Activated T-helper 17 cell treated with anti-CD3 and anti-CD28 coated beads, Interleukin-2, amount 50 U/mL, for 72 hours (primary cell): Measurements from ENCODE around the gene MED14. TPM values are rescaled to one million over a fixed set of nuclear protein-coding genes. Genes with fewer than 3 reads are reported as not detected.
A peak's percentile ranks its signal among the peaks of the same experiment; 100 is the strongest.
"Not testable (repeated sequence)": the region's sequence is repeated elsewhere in the genome, so short reads cannot be mapped to it uniquely, and the experiment has no call there.

Source experiments
- ATAC-seq: fragments of 150-1000 bp; cut with Tn5 transposase; replicated peaks from 2 replicates; pipeline ENCODE4 v1.10.0; 2021; ENCODE audit warnings: mild to moderate bottlenecking, moderate library complexity
- H3K27ac Mint-ChIP-seq: one replicate; pipeline ENCODE4 v1.8.0; 2022; ENCODE audit warnings: mixed read lengths
- H3K27me3 Mint-ChIP-seq: one replicate; pipeline ENCODE4 v1.8.0; 2022; ENCODE audit warnings: mixed read lengths
- H3K36me3 Mint-ChIP-seq: one replicate; pipeline ENCODE4 v1.8.0; 2022; ENCODE audit warnings: low read depth, mild to moderate bottlenecking, mixed read lengths
- H3K4me1 Mint-ChIP-seq: one replicate; pipeline ENCODE4 v1.8.0; 2022; ENCODE audit warnings: mixed read lengths
- H3K4me3 Mint-ChIP-seq: one replicate; pipeline ENCODE4 v1.8.0; 2022; ENCODE audit warnings: mild to moderate bottlenecking, mixed read lengths
- H3K9me3 Mint-ChIP-seq: one replicate; pipeline ENCODE4 v1.8.0; 2022; ENCODE audit warnings: mixed read lengths
- total RNA-seq, 2 donors: library from RNA; stranded (reverse); gene quantifications; one replicate each; pipeline ENCODE4 v1.2.3, GENCODE V29; 2022

The MED14 gene
- 10 to 100 TPM; 39.4 to 41.8 TPM for total RNA-seq

DNA sequence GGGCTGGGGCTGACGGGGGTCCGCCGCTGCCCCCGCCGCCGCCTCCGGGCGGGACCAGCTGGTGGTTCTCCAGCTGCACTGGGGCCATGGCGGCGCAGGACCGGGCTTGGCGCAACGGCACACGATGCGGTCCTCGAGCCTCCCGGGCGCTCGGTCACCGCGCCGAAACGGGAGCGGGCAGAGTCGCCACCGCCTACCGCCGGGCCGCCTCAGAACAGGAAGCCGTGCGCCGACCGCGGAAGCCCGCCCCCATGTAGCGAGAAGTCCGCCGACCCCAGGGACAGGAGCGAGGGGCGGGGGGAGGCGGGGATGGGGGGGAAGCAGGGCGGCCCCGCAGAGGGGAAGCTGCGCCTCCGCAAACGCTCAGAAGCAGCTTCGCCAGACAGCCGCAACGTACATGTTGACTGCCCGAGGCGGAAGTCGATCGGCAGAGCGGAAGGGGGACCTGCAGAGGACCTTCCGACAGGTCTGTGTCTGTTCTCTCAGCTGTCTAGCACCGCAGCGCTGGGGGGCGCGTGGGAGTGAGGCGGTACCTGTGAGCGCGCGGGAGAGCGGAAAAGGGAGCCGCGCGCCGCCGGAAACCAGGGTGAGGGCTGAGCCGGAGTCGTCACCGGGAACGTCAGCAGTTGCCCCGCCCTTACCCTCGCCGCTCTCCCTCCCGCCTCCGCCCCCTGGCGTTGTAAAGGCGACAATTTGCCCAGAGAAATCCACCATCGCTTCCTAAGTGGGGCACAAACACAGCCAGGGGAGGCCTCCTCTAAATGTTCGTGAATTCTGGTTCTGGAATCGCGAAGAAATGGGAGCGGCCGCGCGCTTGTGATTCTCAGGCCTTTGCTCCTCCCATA lies at the start of gene MED14:
Gene MED14, minus strand, starts transcription at position 218 of the 845 bp plus-strand sequence. Its CDS starts 130 bp downstream, at position 88.
- Mint-ChIP-seq H3K27me3 (no peaks in the 10 kb centered on the region), H3K4me3 (peak within 1 kb of the TSS; percentile 86), H3K36me3 (peaks cover 16% of the 10 kb centered on the region), H3K4me1 (peaks cover 19% of the 10 kb centered on the region), H3K27ac (peak within 1 kb of the TSS; percentile 91), H3K9me3 (no peaks in the 10 kb centered on the region)
- peak; percentile 92 for ATAC-seq

DNA sequence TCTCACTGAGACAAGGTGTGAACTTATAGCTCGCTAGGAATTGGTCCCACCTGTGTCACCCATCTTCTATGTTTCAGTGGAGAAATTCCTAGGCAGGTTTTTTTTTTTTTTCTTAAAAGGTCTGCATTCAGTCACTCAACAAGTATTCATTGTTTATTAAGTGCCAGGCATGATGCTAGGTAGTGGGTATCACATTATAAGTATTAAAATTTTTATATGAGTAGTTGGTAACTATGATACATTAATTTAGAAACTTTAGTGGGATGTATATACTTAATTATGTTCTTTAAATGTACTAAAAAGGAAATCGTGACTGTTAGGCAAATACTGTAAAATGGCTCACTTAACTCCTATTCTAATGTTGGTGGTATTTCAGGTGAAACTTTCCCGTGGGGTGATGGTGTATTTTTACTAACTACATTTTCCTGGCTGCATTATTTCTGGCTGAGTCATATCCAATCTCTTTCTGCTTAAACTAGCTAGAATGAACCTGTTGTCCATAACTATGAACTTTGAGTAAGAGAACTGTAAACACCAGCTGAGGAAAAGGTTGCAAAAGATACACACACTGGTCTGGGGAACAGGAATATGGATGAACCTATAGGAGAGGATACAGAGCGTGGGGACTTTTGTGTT lies 49.3 kb upstream of the MED14 start:
- peak; percentile 79 for ATAC-seq
- H3K4me1 Mint-ChIP-seq = no peaks in the 10 kb centered on the region
- H3K36me3 Mint-ChIP-seq = no peaks in the 10 kb centered on the region
- no peaks in the 10 kb centered on the region for H3K9me3 Mint-ChIP-seq
- H3K27me3 Mint-ChIP-seq = no peaks in the 10 kb centered on the region
- H3K27ac Mint-ChIP-seq = no peak overlapping the region
- peak overlapping the region; percentile 12 for H3K4me3 Mint-ChIP-seq

DNA sequence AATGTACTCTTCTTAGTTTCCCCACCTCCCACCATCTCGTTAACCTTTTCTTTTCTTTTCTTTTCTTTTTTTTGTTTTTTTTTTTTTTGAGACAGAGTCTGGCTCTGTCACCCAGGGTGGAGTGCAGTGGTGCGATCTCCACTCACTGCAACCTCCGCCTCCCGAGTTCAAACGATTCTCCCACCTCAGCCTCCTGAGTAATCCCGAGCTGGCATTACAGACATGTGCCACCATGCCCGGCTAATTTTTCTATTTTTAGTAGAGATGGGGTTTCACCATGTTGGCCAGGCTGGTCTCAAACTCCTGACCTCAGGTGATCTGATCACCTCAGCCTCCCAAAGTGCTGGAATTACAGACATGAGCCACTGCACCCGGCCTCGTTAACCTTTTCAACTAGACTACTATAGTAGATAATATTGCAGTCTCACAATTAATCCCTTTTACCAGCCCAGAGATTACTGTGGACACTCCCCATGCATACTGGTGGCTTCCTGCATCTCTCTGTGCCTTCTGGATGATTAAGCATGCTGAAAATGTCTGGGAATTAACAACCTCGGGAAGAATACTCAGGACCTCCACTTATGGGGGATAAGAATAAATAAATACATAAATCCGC lies 47.4 kb upstream of the MED14 start:
- not testable (repeated sequence) for H3K27me3 Mint-ChIP-seq, H3K36me3 Mint-ChIP-seq, ATAC-seq, H3K27ac Mint-ChIP-seq, H3K9me3 Mint-ChIP-seq, H3K4me3 Mint-ChIP-seq, H3K4me1 Mint-ChIP-seq

DNA sequence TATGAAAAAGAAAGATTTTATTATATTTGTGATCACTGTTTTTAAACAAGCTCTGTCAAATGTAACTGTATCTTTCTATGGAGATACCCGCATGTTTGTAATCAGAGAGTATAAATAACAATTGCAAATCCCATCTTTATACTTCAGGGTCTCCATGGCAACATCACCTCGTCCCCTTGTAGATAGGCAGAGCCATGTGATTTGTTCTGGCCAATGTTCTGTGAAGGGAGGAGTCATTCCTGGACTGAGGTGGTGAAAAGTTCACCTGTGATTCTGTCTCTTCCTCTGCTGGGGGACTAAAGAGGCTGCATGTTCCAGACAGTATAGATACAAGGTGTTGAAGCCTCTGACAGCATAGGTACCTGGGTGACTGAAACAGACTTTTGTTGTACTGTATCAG lies 45.6 kb upstream of the MED14 start:
- H3K9me3 Mint-ChIP-seq = no peaks in the 10 kb centered on the region
- no peaks in the 10 kb centered on the region for H3K36me3 Mint-ChIP-seq

DNA sequence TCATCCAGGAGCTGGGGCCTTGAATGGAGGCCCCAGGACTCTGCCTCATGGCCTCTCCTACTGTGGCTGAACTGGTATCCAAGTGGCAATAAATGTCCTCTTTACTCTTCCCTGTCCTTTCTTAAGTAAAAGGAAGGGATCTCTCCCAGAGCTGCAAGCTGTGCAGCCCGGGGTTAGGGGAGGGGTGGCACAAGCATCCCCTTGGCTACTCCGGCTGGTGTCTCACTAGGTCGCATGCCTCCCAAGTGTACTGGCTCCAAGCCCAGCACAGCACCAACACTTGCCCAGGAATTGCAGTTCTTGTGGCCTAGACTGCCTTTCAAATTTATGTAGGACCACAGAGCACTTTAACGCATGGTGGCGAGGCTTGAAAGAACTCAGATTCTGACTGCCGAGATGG lies 44.7 kb upstream of the MED14 start:
- Mint-ChIP-seq H3K9me3 (no peaks in the 10 kb centered on the region), H3K27me3 (no peaks in the 10 kb centered on the region), H3K36me3 (no peaks in the 10 kb centered on the region), H3K27ac (no peak overlapping the region), H3K4me1 (no peaks in the 10 kb centered on the region), H3K4me3 (no peak overlapping the region)
- no peak for ATAC-seq

More for the DNA sequence above, 45.6 kb upstream of the MED14 start:
- no peak overlapping the region for H3K4me3 Mint-ChIP-seq
- H3K4me1 Mint-ChIP-seq = no peaks in the 10 kb centered on the region
- H3K27ac Mint-ChIP-seq = no peak overlapping the region
- ATAC-seq = no peak
- no peaks in the 10 kb centered on the region for H3K27me3 Mint-ChIP-seq

DNA sequence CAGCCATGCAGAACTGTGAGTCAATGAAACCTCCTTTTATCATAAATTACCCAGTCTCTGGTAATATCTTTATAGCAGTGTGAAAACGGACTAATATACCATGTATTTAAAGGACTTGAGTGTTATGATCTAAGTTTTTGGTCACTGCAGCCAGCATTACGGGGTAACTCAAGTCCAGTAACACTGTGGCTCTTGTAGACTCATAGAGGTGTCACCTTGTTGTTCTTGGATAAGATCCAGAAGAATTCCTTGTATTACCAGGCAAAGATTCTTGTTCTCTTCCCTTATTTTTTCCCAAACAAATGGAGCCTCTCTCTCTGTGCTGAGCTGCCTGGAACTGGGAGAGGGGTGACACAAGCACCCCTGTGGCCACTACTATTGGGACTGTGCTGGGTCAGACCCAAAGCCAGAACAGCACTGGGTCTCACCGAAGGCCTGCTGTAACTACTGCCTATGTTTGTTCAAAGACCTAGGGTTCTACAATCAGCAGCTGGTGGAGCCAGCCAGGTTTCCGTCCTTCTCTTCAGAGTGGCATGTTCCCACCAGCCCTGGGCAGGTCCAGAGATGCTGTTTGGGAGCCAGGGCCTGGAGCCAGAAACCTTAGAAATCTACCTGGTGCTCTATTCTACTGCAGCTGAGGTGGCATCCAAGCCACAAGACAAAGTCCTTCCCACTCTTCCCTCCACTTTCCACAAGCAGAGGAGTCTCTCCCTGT lies 43.7 kb upstream of the MED14 start:
- no peaks in the 10 kb centered on the region for H3K4me1 Mint-ChIP-seq
- H3K36me3 Mint-ChIP-seq = no peaks in the 10 kb centered on the region
- no peaks in the 10 kb centered on the region for H3K27me3 Mint-ChIP-seq
- H3K9me3 Mint-ChIP-seq = no peaks in the 10 kb centered on the region
- ATAC-seq = no peak
- H3K27ac Mint-ChIP-seq = no peak overlapping the region
- H3K4me3 Mint-ChIP-seq = no peak overlapping the region

DNA sequence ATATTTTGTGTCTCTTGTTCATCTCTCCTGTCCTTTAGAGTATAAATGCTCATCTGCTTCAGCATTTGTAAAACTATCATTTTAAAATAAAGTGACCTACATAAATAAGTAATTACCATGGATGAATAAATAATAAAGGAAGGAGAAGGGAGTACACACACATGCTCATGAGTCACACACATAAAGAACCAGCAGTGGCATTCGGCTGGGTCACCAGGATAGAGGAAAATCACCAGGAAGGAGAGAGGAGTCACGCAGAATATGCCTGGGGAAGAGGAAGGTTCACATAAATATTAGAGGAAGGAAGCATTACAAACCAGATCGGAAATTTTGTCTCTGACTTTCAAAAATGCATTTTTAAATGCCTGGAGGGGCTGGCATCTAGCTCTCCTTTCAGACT lies 38.5 kb upstream of the MED14 start:
- no peaks in the 10 kb centered on the region for H3K36me3 Mint-ChIP-seq
- no peak overlapping the region for H3K4me3 Mint-ChIP-seq
- no peak for ATAC-seq
- no peaks in the 10 kb centered on the region for H3K4me1 Mint-ChIP-seq
- H3K9me3 Mint-ChIP-seq = no peaks in the 10 kb centered on the region
- H3K27ac Mint-ChIP-seq = no peak overlapping the region
- no peaks in the 10 kb centered on the region for H3K27me3 Mint-ChIP-seq

DNA sequence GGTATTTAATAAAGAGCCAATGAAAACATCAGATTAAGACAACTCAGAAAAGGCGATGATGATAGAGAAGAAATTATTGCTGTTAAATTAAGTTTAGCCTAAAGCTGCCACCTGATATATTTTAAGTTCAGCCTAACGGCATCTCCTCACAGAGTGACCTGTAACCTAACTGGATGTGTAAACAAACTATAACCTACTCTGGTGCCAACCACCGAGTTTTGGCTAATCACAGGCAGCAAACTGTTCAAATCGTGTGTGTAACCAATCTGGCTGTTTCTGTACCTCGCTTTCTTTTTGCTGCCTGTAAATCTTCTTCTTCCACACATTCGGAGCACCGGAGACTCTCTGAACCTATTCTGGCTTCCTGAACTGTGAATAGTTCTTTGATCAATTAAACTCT lies 37.8 kb upstream of the MED14 start:
- no peak for ATAC-seq
- no peak overlapping the region for H3K27ac Mint-ChIP-seq
- H3K27me3 Mint-ChIP-seq = no peaks in the 10 kb centered on the region
- no peak overlapping the region for H3K4me3 Mint-ChIP-seq
- no peaks in the 10 kb centered on the region for H3K36me3 Mint-ChIP-seq
- H3K4me1 Mint-ChIP-seq = no peaks in the 10 kb centered on the region
- no peaks in the 10 kb centered on the region for H3K9me3 Mint-ChIP-seq

DNA sequence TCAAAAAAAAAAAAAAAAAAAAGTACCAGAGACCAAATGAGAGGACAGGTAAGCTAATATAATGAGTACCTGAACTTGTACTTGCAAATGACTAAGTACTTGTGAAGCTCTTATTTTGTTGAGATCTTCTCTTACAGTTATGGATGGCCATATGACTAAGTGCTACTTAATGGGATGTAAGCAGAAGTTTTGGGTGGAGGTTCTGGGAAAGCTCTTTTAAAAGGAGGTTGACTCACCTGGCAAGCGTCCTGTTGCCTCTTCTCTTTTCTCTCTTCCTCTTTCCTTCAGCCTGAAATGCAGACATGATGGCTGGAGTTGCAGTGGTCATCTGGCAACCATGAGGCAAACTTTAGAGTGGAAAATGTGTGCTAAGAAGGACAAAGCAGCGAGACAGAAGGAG lies 36.9 kb upstream of the MED14 start:
- H3K27ac Mint-ChIP-seq = no peak overlapping the region
- no peak overlapping the region for H3K4me3 Mint-ChIP-seq
- H3K27me3 Mint-ChIP-seq = no peaks in the 10 kb centered on the region

DNA sequence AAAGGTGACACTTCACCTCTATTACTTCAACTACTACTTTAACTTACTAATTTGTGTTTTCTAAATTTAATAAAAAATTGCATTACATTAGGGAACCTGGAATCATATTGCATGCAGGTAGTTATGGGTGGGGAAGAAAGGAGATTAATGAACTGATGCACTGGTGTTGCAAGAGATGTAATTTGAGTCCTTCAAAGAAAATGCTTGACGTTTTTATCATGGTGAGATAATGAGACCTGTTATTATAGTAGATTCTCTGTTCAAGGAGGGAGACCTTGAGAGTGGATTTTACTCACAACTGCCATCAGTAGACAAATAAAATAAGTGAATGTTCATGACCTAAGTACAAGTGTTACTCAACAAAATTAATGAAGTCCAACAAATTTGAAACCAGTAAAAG lies 26.4 kb upstream of the MED14 start:
- Mint-ChIP-seq H3K27ac (no peak overlapping the region), H3K9me3 (no peaks in the 10 kb centered on the region), H3K36me3 (no peaks in the 10 kb centered on the region), H3K27me3 (peaks cover 4% of the 10 kb centered on the region), H3K4me1 (no peaks in the 10 kb centered on the region), H3K4me3 (no peak overlapping the region)
- no peak for ATAC-seq

More for the DNA sequence above, 36.9 kb upstream of the MED14 start:
- no peaks in the 10 kb centered on the region for H3K36me3 Mint-ChIP-seq
- H3K4me1 Mint-ChIP-seq = no peaks in the 10 kb centered on the region
- ATAC-seq = no peak
- no peaks in the 10 kb centered on the region for H3K9me3 Mint-ChIP-seq

DNA sequence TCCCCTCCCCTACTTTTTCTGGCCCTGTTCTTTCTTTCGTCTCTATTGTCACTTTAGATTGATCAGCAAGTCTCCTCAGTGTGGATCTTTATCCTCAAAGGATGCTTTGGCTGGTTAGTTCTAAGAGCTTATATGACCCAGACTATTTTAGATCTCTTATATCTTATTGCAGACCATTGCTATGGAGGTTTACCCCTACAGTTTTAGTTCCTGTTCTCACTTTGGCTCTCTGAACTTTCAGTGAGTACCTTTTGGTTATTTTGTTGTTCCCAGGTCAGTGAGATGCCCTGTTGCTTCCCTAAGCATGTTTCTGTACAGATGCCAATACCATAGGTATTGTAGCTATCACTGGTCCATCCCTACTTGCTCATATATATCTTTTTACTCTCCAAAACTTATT lies 24.0 kb upstream of the MED14 start:
- H3K4me3 Mint-ChIP-seq = no peak overlapping the region
- H3K27me3 Mint-ChIP-seq = no peaks in the 10 kb centered on the region
- no peaks in the 10 kb centered on the region for H3K9me3 Mint-ChIP-seq
- no peak overlapping the region for H3K27ac Mint-ChIP-seq
- no peak for ATAC-seq
- H3K36me3 Mint-ChIP-seq = no peaks in the 10 kb centered on the region
- no peaks in the 10 kb centered on the region for H3K4me1 Mint-ChIP-seq

DNA sequence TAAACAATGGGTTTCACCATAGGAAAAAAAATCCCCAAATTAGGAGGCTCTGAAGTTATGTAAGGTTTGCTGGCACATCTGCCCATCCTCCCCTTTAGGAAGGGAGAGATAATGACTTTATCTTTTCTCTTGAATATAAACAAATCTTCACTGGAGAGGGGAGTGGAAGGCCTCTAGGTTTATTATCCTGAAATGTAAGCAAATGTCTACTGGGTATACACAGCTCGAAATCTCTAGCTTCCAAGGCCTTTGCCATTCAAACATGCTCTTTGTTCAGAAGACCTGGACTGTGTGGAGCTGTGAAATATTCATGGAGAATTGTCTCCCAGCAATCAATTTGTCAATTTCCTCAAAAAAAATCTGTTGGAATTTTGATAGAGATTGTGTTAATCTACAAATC lies 21.7 kb upstream of the MED14 start:
- ATAC-seq = no peak
- no peaks in the 10 kb centered on the region for H3K36me3 Mint-ChIP-seq
- H3K27ac Mint-ChIP-seq = no peak overlapping the region
- H3K4me1 Mint-ChIP-seq = no peaks in the 10 kb centered on the region
- H3K4me3 Mint-ChIP-seq = no peak overlapping the region
- no peaks in the 10 kb centered on the region for H3K9me3 Mint-ChIP-seq
- H3K27me3 Mint-ChIP-seq = no peaks in the 10 kb centered on the region

DNA sequence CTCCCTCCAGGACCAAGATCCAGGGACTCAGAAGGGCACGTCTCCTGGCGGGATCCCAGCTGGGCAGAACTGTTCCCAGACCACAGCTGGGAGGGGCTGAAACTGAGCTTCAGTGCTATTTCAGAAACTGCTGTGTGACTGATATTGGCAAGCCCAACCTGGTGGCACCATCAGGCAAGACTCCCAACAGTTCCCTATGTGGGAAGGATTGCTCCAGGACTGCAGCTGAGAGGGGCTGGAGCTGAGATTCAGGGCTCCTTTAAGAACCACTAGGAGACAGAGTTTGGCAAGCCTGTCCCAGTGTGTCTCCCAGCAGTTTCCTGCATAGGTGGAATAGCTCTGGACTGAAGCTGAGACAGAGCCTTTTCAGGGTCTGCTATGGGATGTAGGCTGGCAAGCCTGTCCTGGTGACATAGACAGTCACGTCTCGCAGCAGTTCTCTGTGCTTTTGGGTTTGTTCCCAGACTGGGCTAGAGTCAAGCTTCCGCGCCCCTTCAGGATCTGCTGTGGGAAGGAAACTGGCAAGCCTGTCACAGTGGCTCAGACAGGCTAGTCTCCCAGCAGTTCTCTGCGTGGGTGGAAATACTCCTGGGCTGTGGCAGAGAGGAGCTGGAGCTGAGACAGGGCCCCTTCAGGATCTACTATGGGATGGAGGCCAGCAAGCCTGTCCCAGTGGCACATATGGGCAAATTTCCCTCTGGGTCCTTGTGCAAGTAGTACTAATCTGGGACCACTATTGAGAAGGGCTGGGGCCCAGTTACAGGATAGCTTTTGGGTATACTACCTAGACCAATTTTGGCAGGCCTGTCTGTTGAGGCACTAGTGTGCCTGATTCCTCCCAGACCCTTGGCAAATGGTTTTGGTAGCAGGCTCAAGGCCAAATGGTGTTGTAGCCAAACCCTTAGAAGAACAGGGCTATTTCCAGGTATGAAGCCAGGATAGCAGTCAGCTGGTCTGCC lies 20.2 kb upstream of the MED14 start:
- no peak for ATAC-seq
- Mint-ChIP-seq H3K9me3 (no peaks in the 10 kb centered on the region), H3K4me3 (no peak overlapping the region), H3K27ac (no peak overlapping the region), H3K27me3 (no peaks in the 10 kb centered on the region), H3K36me3 (no peaks in the 10 kb centered on the region), H3K4me1 (no peaks in the 10 kb centered on the region)
